K562 (cell line): ENCODE measurements around the gene NOL12.

Experiments used
- BDP1 ChIP-seq: IDR thresholded peaks from 3 replicates; pipeline ENCODE4 v1.6.1; 2011; ENCODE audit not compliant: insufficient read length, insufficient read depth
- EZH2 ChIP-seq: IDR thresholded peaks from 2 replicates; pipeline ENCODE4 v1.6.1; 2012; ENCODE audit warnings: low read depth, mild to moderate bottlenecking, inconsistent platforms, low read length, borderline replicate concordance
- YBX1 ChIP-seq: fragments of 450-650 bp; IDR thresholded peaks from 2 replicates; pipeline ENCODE4 v1.7.1; 2016; ENCODE audit warnings: mild to moderate bottlenecking
- YY1 ChIP-seq, 3 experiments: IDR thresholded peaks; 2 replicates each; pipeline ENCODE4 v1.6.1; 2011; ENCODE audit warnings: low read length in 2 of 3, mild to moderate bottlenecking in 2 of 3, moderate library complexity in 2 of 3, borderline replicate concordance in 1 of 3, control low read depth in 1 of 3, low read depth in 1 of 3; ENCODE audit not compliant: insufficient read depth in 3 of 3, insufficient replicate concordance in 2 of 3, control insufficient read depth in 1 of 3, insufficient read length in 1 of 3; ENCODE audit errors: extremely low read depth in 1 of 3
- ZNF12 ChIP-seq: sonication (generic); formaldehyde crosslinking; IDR thresholded peaks from 2 replicates; pipeline ENCODE4 v1.4.0; 2020; ENCODE audit warnings: mild to moderate bottlenecking, missing genetic modification reagents
- ZNF224 ChIP-seq: sonication (generic); formaldehyde crosslinking; IDR thresholded peaks from 2 replicates; pipeline ENCODE4 v1.8.0; 2022; ENCODE audit warnings: mild to moderate bottlenecking, missing genetic modification reagents
- TF ChIP-seq, protein P1 (sequence below): fragments of 250-450 bp; sonication (Bioruptor Pico); IDR thresholded peaks from 2 replicates; pipeline ENCODE4 v1.5.1; 2021; ENCODE audit warnings: mild to moderate bottlenecking
- TF ChIP-seq, protein P2 (sequence below), 3 experiments: IDR thresholded peaks in 2 of 3; conservative IDR thresholded peaks in 1 of 3; 2 replicates each; pipeline ENCODE4 v1.5.1; 2011 to 2012; ENCODE audit warnings: low read length in 3 of 3, mild to moderate bottlenecking in 3 of 3, control low read depth in 2 of 3, improper control_type of control experiment in 1 of 3, inconsistent platforms in 1 of 3, low read depth in 1 of 3, mixed read lengths in 1 of 3, moderate library complexity in 1 of 3; ENCODE audit not compliant: insufficient read depth in 2 of 3

DNA sequence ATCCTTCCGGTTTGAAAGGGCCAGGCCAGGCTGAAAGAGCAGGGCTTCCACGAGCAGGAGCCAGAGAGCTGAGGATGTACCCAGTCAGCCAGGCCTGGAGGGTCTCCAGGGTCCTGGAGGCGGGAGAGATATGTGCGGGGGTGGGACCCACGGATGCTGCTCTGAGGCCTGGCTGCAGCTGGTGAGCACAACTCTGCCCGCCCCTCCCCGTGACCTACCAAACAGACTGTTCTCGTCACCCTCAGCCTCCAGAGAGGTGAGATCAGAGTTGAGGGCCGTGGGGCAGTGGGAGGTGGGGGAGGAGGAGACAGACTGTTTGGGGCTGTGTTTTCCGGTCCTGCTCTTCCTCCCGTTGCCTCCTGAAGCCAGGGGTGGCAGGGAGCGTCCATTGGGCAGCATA is 52.9 kb downstream of the NOL12 start:
- no peak for TF ChIP-seq ZNF224 (CRISPR knock-in tag)
- TF ChIP-seq, protein P1, sequence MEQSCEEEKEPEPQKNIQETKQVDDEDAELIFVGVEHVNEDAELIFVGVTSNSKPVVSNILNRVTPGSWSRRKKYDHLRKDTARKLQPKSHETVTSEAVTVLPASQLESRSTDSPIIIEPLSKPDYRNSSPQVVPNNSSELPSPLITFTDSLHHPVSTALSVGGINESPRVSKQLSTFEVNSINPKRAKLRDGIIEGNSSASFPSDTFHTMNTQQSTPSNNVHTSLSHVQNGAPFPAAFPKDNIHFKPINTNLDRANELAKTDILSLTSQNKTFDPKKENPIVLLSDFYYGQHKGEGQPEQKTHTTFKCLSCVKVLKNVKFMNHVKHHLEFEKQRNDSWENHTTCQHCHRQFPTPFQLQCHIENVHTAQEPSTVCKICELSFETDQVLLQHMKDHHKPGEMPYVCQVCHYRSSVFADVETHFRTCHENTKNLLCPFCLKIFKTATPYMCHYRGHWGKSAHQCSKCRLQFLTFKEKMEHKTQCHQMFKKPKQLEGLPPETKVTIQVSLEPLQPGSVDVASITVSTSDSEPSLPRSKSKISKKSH (CRISPR knock-in tag): no peak
- no peak for TF ChIP-seq ZNF12 (CRISPR knock-in tag)
- TF ChIP-seq, protein P2, sequence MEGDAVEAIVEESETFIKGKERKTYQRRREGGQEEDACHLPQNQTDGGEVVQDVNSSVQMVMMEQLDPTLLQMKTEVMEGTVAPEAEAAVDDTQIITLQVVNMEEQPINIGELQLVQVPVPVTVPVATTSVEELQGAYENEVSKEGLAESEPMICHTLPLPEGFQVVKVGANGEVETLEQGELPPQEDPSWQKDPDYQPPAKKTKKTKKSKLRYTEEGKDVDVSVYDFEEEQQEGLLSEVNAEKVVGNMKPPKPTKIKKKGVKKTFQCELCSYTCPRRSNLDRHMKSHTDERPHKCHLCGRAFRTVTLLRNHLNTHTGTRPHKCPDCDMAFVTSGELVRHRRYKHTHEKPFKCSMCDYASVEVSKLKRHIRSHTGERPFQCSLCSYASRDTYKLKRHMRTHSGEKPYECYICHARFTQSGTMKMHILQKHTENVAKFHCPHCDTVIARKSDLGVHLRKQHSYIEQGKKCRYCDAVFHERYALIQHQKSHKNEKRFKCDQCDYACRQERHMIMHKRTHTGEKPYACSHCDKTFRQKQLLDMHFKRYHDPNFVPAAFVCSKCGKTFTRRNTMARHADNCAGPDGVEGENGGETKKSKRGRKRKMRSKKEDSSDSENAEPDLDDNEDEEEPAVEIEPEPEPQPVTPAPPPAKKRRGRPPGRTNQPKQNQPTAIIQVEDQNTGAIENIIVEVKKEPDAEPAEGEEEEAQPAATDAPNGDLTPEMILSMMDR (IDR thresholded peaks at IDR 0.05 in 2 of 3, conservative IDR thresholded peaks at IDR 0.05 in 1 of 3; ENCODE audit: insufficient read depth in 2 of 3, low read depth in 1 of 3, low read length in 3 of 3): no peak
- no peak for TF ChIP-seq YY1 (IDR thresholded peaks at IDR 0.05; ENCODE audit: borderline replicate concordance in 1 of 3, control insufficient read depth in 1 of 3, extremely low read depth in 1 of 3, insufficient read depth in 3 of 3, insufficient read length in 1 of 3, insufficient replicate concordance in 2 of 3, low read depth in 1 of 3, low read length in 2 of 3)
- TF ChIP-seq EZH2: no peak
- no peak for TF ChIP-seq YBX1
- no peak for TF ChIP-seq BDP1
